ENCODE measurements around the gene SEMA4D.

Gene SEMA4D

DNA sequence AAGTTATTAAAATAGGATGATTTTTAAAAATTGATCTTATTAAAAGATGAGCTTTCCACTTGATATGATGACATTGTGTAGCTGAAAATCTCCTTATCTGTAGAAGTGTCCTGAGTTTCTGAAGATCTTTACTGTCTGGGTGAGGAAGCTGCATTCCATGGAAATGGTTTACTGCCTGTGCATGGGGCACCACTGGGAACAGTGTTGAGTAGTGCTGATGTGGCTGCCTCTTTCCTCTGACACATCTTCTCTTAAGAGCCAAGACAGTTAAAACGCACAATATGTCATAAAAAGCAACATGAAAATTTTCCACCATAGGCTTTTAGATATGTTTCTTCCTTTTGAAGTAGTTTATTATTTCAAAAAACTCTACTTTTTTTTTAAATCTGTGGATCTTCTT is 155.0 kb downstream of the SEMA4D start:
- Histone ChIP-seq H4K8ac (ENCODE audit: low read depth, low read length) (no peak overlapping the region), H3K4me3 (ENCODE audit: low read length) (no peak overlapping the region), H3K9ac (ENCODE audit: low read length) (no peak overlapping the region), H3K4ac (ENCODE audit: low read depth, low read length) (no peak overlapping the region), H3K36me3 (ENCODE audit: control insufficient read depth, insufficient read depth, low read length) (peaks cover 3% of the 10 kb centered on the region), H4K5ac (ENCODE audit: low read length) (no peak overlapping the region), H2BK5ac (ENCODE audit: low read length) (no peak overlapping the region), H3K18ac (ENCODE audit: low read length) (no peak overlapping the region), H2BK15ac (replicated peaks; ENCODE audit: low read depth) (no peak overlapping the region), H3K27ac (ENCODE audit: low read depth, low read length) (no peak overlapping the region), H3K4me1 (ENCODE audit: control insufficient read depth, low read depth, low read length) (no peaks in the 10 kb centered on the region), H2BK120ac (ENCODE audit: low read depth, low read length) (no peak overlapping the region), H2AK5ac (ENCODE audit: low read length) (no peak overlapping the region), H3K79me1 (ENCODE audit: low read length) (peaks cover 1% of the 10 kb centered on the region), H3K27me3 (ENCODE audit: insufficient read depth, low read length, poor library complexity) (no peaks in the 10 kb centered on the region), H3K4me2 (ENCODE audit: low read length) (no peak overlapping the region), H3K56ac (ENCODE audit: low read length) (no peak overlapping the region), H3K23ac (ENCODE audit: low read length) (no peak overlapping the region), H3K79me2 (ENCODE audit: control insufficient read depth, insufficient read depth, low read length) (no peaks in the 10 kb centered on the region)
- WGBS (ENCODE audit: extremely low coverage, insufficient coverage, low lambda C conversion rate), result no CpG with 5 or more reads among the region's 1 CpG
- DNase-seq, result peak; percentile 15

GRCh38 chr9:89342213-89342612 is 155.7 kb downstream of the SEMA4D start:
- H2AK5ac ChIP-seq (ENCODE audit: low read length), result no peak overlapping the region
- no peaks in the 10 kb centered on the region for H3K4me1 ChIP-seq (ENCODE audit: control insufficient read depth, low read depth, low read length)
- no peaks in the 10 kb centered on the region for H3K79me2 ChIP-seq (ENCODE audit: control insufficient read depth, insufficient read depth, low read length)
- no peak overlapping the region for H3K23ac ChIP-seq (ENCODE audit: low read length)
- H3K56ac ChIP-seq (ENCODE audit: low read length), result no peak overlapping the region
- peaks cover 6% of the 10 kb centered on the region for H3K36me3 ChIP-seq (ENCODE audit: control insufficient read depth, insufficient read depth, low read length)
- H2BK120ac ChIP-seq (ENCODE audit: low read depth, low read length), result no peak overlapping the region
- no peak overlapping the region for H3K18ac ChIP-seq (ENCODE audit: low read length)
- no peak overlapping the region for H3K27ac ChIP-seq (ENCODE audit: low read depth, low read length)
- no peak overlapping the region for H2BK15ac ChIP-seq (replicated peaks; ENCODE audit: low read depth)
- no peak overlapping the region for H3K4ac ChIP-seq (ENCODE audit: low read depth, low read length)
- no peak overlapping the region for H4K8ac ChIP-seq (ENCODE audit: low read depth, low read length)
- H4K5ac ChIP-seq (ENCODE audit: low read length), result no peak overlapping the region
- H2BK5ac ChIP-seq (ENCODE audit: low read length), result no peak overlapping the region
- H3K79me1 ChIP-seq (ENCODE audit: low read length), result peaks cover 1% of the 10 kb centered on the region
- no peaks in the 10 kb centered on the region for H3K27me3 ChIP-seq (ENCODE audit: insufficient read depth, low read length, poor library complexity)
- H3K9ac ChIP-seq (ENCODE audit: low read length), result no peak overlapping the region
- WGBS (ENCODE audit: extremely low coverage, insufficient coverage, low lambda C conversion rate), result no CpG with 5 or more reads among the region's 6 CpGs
- no peak overlapping the region for H3K4me2 ChIP-seq (ENCODE audit: low read length)
- peak; percentile 14 for DNase-seq
- H3K4me3 ChIP-seq (ENCODE audit: low read length), result no peak overlapping the region

- Histone ChIP-seq H3K4ac (ENCODE audit: low read depth, low read length) (no peak overlapping the region), H3K79me1 (ENCODE audit: low read length) (peaks cover 1% of the 10 kb centered on the region), H3K4me1 (ENCODE audit: control insufficient read depth, low read depth, low read length) (no peaks in the 10 kb centered on the region), H3K18ac (ENCODE audit: low read length) (no peak overlapping the region), H3K9ac (ENCODE audit: low read length) (no peak overlapping the region), H2BK120ac (ENCODE audit: low read depth, low read length) (no peak overlapping the region), H3K23ac (ENCODE audit: low read length) (no peak overlapping the region), H2AK5ac (ENCODE audit: low read length) (no peak overlapping the region), H3K27me3 (ENCODE audit: insufficient read depth, low read length, poor library complexity) (no peaks in the 10 kb centered on the region), H3K36me3 (ENCODE audit: control insufficient read depth, insufficient read depth, low read length) (peaks cover 4% of the 10 kb centered on the region), H3K4me3 (ENCODE audit: low read length) (no peak overlapping the region), H4K5ac (ENCODE audit: low read length) (no peak overlapping the region), H3K27ac (ENCODE audit: low read depth, low read length) (no peak overlapping the region), H2BK15ac (replicated peaks; ENCODE audit: low read depth) (no peak overlapping the region), H4K8ac (ENCODE audit: low read depth, low read length) (no peak overlapping the region), H3K79me2 (ENCODE audit: control insufficient read depth, insufficient read depth, low read length) (no peaks in the 10 kb centered on the region), H2BK5ac (ENCODE audit: low read length) (no peak overlapping the region), H3K56ac (ENCODE audit: low read length) (no peak overlapping the region), H3K4me2 (ENCODE audit: low read length) (no peak overlapping the region)
- WGBS (ENCODE audit: extremely low coverage, insufficient coverage, low lambda C conversion rate), result no CpG with 5 or more reads among the region's 3 CpGs
- DNase-seq, result no peak
Measured at GRCh38 chr9:89340332-89340731, 157.6 kb downstream of the SEMA4D start.

- no peak overlapping the region for H3K56ac ChIP-seq (ENCODE audit: low read length)
- no peaks in the 10 kb centered on the region for H3K27me3 ChIP-seq (ENCODE audit: insufficient read depth, low read length, poor library complexity)
- no peak overlapping the region for H3K23ac ChIP-seq (ENCODE audit: low read length)
- DNase-seq, result no peak
- no peak overlapping the region for H3K18ac ChIP-seq (ENCODE audit: low read length)
- no peak overlapping the region for H3K4ac ChIP-seq (ENCODE audit: low read depth, low read length)
- H2AK5ac ChIP-seq (ENCODE audit: low read length), result no peak overlapping the region
- no peak overlapping the region for H2BK15ac ChIP-seq (replicated peaks; ENCODE audit: low read depth)
- peaks cover 4% of the 10 kb centered on the region for H3K36me3 ChIP-seq (ENCODE audit: control insufficient read depth, insufficient read depth, low read length)
- H3K27ac ChIP-seq (ENCODE audit: low read depth, low read length), result no peak overlapping the region
- no peak overlapping the region for H3K4me3 ChIP-seq (ENCODE audit: low read length)
- WGBS (ENCODE audit: extremely low coverage, insufficient coverage, low lambda C conversion rate), result no CpG with 5 or more reads among the region's 2 CpGs
- H4K8ac ChIP-seq (ENCODE audit: low read depth, low read length), result no peak overlapping the region
- H3K79me1 ChIP-seq (ENCODE audit: low read length), result no peaks in the 10 kb centered on the region
- no peaks in the 10 kb centered on the region for H3K79me2 ChIP-seq (ENCODE audit: control insufficient read depth, insufficient read depth, low read length)
- no peak overlapping the region for H2BK120ac ChIP-seq (ENCODE audit: low read depth, low read length)
- H3K9ac ChIP-seq (ENCODE audit: low read length), result no peak overlapping the region
- H4K5ac ChIP-seq (ENCODE audit: low read length), result no peak overlapping the region
- no peak overlapping the region for H2BK5ac ChIP-seq (ENCODE audit: low read length)
- H3K4me2 ChIP-seq (ENCODE audit: low read length), result no peak overlapping the region
- H3K4me1 ChIP-seq (ENCODE audit: control insufficient read depth, low read depth, low read length), result no peaks in the 10 kb centered on the region
Measured at GRCh38 chr9:89339807-89340206, 158.1 kb downstream of the SEMA4D start.

GRCh38 chr9:89330513-89330912 is 167.4 kb downstream of the SEMA4D start:
- no peak overlapping the region for H2AK5ac ChIP-seq (ENCODE audit: low read length)
- H3K79me1 ChIP-seq (ENCODE audit: low read length), result peaks cover 2% of the 10 kb centered on the region
- no peak overlapping the region for H4K5ac ChIP-seq (ENCODE audit: low read length)
- H3K18ac ChIP-seq (ENCODE audit: low read length), result no peak overlapping the region
- H3K4me2 ChIP-seq (ENCODE audit: low read length), result no peak overlapping the region
- H2BK5ac ChIP-seq (ENCODE audit: low read length), result no peak overlapping the region
- H3K79me2 ChIP-seq (ENCODE audit: control insufficient read depth, insufficient read depth, low read length), result no peaks in the 10 kb centered on the region
- no peak overlapping the region for H3K23ac ChIP-seq (ENCODE audit: low read length)
- H3K56ac ChIP-seq (ENCODE audit: low read length), result no peak overlapping the region
- H3K9ac ChIP-seq (ENCODE audit: low read length), result no peak overlapping the region
- no peak for DNase-seq
- no peak overlapping the region for H2BK120ac ChIP-seq (ENCODE audit: low read depth, low read length)
- H3K4me1 ChIP-seq (ENCODE audit: control insufficient read depth, low read depth, low read length), result no peaks in the 10 kb centered on the region
- no peak overlapping the region for H3K4me3 ChIP-seq (ENCODE audit: low read length)
- H2BK15ac ChIP-seq (replicated peaks; ENCODE audit: low read depth), result no peak overlapping the region
- no CpG with 5 or more reads among the region's 7 CpGs for WGBS (ENCODE audit: extremely low coverage, insufficient coverage, low lambda C conversion rate)
- H3K27me3 ChIP-seq (ENCODE audit: insufficient read depth, low read length, poor library complexity), result no peaks in the 10 kb centered on the region
- H4K8ac ChIP-seq (ENCODE audit: low read depth, low read length), result no peak overlapping the region
- peaks cover 8% of the 10 kb centered on the region for H3K36me3 ChIP-seq (ENCODE audit: control insufficient read depth, insufficient read depth, low read length)
- H3K4ac ChIP-seq (ENCODE audit: low read depth, low read length), result no peak overlapping the region
- no peak overlapping the region for H3K27ac ChIP-seq (ENCODE audit: low read depth, low read length)

GRCh38 chr9:89329917-89330316 is 168.0 kb downstream of the SEMA4D start:
- no peak overlapping the region for H3K9ac ChIP-seq (ENCODE audit: low read length)
- no peak overlapping the region for H2BK5ac ChIP-seq (ENCODE audit: low read length)
- no peak overlapping the region for H3K4me3 ChIP-seq (ENCODE audit: low read length)
- no peak overlapping the region for H3K18ac ChIP-seq (ENCODE audit: low read length)
- H3K23ac ChIP-seq (ENCODE audit: low read length), result no peak overlapping the region
- H3K27ac ChIP-seq (ENCODE audit: low read depth, low read length), result no peak overlapping the region
- no peak overlapping the region for H2BK120ac ChIP-seq (ENCODE audit: low read depth, low read length)
- H3K27me3 ChIP-seq (ENCODE audit: insufficient read depth, low read length, poor library complexity), result no peaks in the 10 kb centered on the region
- no peak overlapping the region for H3K4ac ChIP-seq (ENCODE audit: low read depth, low read length)
- peaks cover 4% of the 10 kb centered on the region for H3K79me1 ChIP-seq (ENCODE audit: low read length)
- H3K4me2 ChIP-seq (ENCODE audit: low read length), result no peak overlapping the region
- H4K5ac ChIP-seq (ENCODE audit: low read length), result no peak overlapping the region
- no peak overlapping the region for H4K8ac ChIP-seq (ENCODE audit: low read depth, low read length)
- H3K79me2 ChIP-seq (ENCODE audit: control insufficient read depth, insufficient read depth, low read length), result peaks cover 3% of the 10 kb centered on the region
- H3K56ac ChIP-seq (ENCODE audit: low read length), result no peak overlapping the region
- H2AK5ac ChIP-seq (ENCODE audit: low read length), result no peak overlapping the region
- DNase-seq, result no peak
- H3K4me1 ChIP-seq (ENCODE audit: control insufficient read depth, low read depth, low read length), result no peaks in the 10 kb centered on the region
- H2BK15ac ChIP-seq (replicated peaks; ENCODE audit: low read depth), result no peak overlapping the region
- H3K36me3 ChIP-seq (ENCODE audit: control insufficient read depth, insufficient read depth, low read length), result peaks cover 8% of the 10 kb centered on the region

Measured in mesendoderm (in vitro differentiated cells).